ENCODE measurements around the gene IGIP. TPM values are rescaled to one million over a fixed set of nuclear protein-coding genes. Genes with fewer than 3 reads are reported as not detected.

The IGIP gene
- total and polyA plus RNA-seq, 2 donors (not counting 3 experiments of a cell fraction or from before 2014, with no cell fraction given): 0.86 to 3.3 TPM

DNA sequence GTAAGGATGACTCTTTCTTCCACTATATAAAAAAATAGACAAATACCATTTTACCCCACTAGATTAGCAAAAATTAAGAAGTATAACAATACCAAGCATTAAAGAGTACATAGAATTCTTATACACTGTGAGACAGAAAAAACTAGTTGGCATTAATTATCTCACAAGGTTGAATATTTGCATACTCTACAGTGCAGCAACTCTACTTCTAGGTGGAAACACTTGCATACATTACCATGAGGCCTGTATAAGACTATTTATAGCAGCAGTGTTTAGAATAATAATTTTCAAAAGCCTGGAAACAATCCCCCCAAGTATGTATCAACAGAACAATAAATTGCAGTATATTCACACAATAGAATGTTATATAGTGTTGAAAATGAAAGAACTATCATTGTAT lies 30.8 kb upstream of the IGIP start:
- no peaks in the 10 kb centered on the region for H3K4me1 ChIP-seq (ENCODE audit: control insufficient read depth, extremely low read depth, insufficient read depth, low read length)
- no peaks in the 10 kb centered on the region for H3K9me3 ChIP-seq (replicated peaks; ENCODE audit: control insufficient read depth, insufficient read depth, low read length)
- no peaks in the 10 kb centered on the region for H3K79me2 ChIP-seq (ENCODE audit: control insufficient read depth, insufficient read depth, low read length)
- dilution Hi-C loops (cut with MboI; ENCODE audit: extremely low pct_ligation_motif_present, low sequenced_read_pairs) (no loop called here), intact Hi-C loops (cut with micrococcal nuclease) (no loop called here)
- DNase-seq (ENCODE audit: low read depth, low spot score) (no peak), FAIRE-seq (no peak)
- no peak for TF ChIP-seq JUN (IDR thresholded peaks at IDR 0.05; ENCODE audit: borderline replicate concordance, insufficient read depth, insufficient read length, low read depth)
- TF ChIP-seq, protein P1, sequence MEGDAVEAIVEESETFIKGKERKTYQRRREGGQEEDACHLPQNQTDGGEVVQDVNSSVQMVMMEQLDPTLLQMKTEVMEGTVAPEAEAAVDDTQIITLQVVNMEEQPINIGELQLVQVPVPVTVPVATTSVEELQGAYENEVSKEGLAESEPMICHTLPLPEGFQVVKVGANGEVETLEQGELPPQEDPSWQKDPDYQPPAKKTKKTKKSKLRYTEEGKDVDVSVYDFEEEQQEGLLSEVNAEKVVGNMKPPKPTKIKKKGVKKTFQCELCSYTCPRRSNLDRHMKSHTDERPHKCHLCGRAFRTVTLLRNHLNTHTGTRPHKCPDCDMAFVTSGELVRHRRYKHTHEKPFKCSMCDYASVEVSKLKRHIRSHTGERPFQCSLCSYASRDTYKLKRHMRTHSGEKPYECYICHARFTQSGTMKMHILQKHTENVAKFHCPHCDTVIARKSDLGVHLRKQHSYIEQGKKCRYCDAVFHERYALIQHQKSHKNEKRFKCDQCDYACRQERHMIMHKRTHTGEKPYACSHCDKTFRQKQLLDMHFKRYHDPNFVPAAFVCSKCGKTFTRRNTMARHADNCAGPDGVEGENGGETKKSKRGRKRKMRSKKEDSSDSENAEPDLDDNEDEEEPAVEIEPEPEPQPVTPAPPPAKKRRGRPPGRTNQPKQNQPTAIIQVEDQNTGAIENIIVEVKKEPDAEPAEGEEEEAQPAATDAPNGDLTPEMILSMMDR (IDR thresholded peaks at IDR 0.05; ENCODE audit: extremely low read depth in 1 of 2, insufficient read depth in 1 of 2, low read depth in 1 of 2, low read length in 2 of 2): no peak
- TF ChIP-seq MYC (IDR thresholded peaks at IDR 0.05; ENCODE audit: low read depth, low read length): no peak
- no peak for TF ChIP-seq EZH2 (IDR thresholded peaks at IDR 0.05; ENCODE audit: borderline replicate concordance, low read depth, low read length, severe bottlenecking)
- no peak for TF ChIP-seq GATA2 (IDR thresholded peaks at IDR 0.05; ENCODE audit: insufficient read depth, insufficient read length, low read depth, low read length)
- no peak for TF ChIP-seq FOS (IDR thresholded peaks at IDR 0.05; ENCODE audit: borderline replicate concordance, insufficient read depth, low read length)
- TF ChIP-seq POLR2A (IDR thresholded peaks at IDR 0.05; ENCODE audit: low read depth, low read length): no peak
- no peak for TF ChIP-seq POLR2AphosphoS5 (IDR thresholded peaks at IDR 0.05; ENCODE audit: insufficient read depth, low read depth, low read length)
- TF ChIP-seq, protein P2, sequence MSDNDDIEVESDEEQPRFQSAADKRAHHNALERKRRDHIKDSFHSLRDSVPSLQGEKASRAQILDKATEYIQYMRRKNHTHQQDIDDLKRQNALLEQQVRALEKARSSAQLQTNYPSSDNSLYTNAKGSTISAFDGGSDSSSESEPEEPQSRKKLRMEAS (IDR thresholded peaks at IDR 0.05; ENCODE audit: insufficient read depth, insufficient read length): no peak
- H3K9ac ChIP-seq (replicated peaks; ENCODE audit: extremely low read depth, insufficient read depth, low read length): no peak overlapping the region
- no peak overlapping the region for H3K27ac ChIP-seq (ENCODE audit: insufficient read depth, low read depth, low read length)
- POLR2A ChIA-PET: no interaction called here
- H3K4me2 ChIP-seq (ENCODE audit: insufficient read depth, low read length): no peak overlapping the region
- no peaks in the 10 kb centered on the region for H4K20me1 ChIP-seq (replicated peaks; ENCODE audit: control insufficient read depth, extremely low read depth, insufficient read depth, low read length)
- CTCF ChIA-PET: interaction anchor here (1.0 to 1.5 kb wide), 2 partner anchors 21 to 49 kb away, joined by 3 to 6 read pairs; no protein-coding TSS in a partner anchor
- BruUV-seq (replicated peaks): no TSS peak
- H3K27me3 ChIP-seq (ENCODE audit: control insufficient read depth in 2 of 2, insufficient read depth in 2 of 2, low read length in 2 of 2): peaks cover 9 to 28% of the 10 kb centered on the region in 2 experiments
- no peaks in the 10 kb centered on the region for H3K9me1 ChIP-seq (replicated peaks; ENCODE audit: control insufficient read depth, extremely low read depth, insufficient read depth, low read length)
- H3K36me3 ChIP-seq (ENCODE audit: control insufficient read depth in 2 of 2, extremely low read depth in 1 of 2, insufficient read depth in 2 of 2, low read length in 2 of 2): no peaks in the 10 kb centered on the region
- no peak overlapping the region for H2AFZ ChIP-seq (ENCODE audit: low read depth, low read length)
- no peak overlapping the region for H3K4me3 ChIP-seq (replicated peaks in 1 of 3; ENCODE audit: insufficient read depth in 1 of 3, low read depth in 1 of 3, low read length in 3 of 3)

All from endothelial cell of umbilical vein (primary cell).